ENCODE measurements around the gene UBE2C.

The UBE2C gene

GRCh38 chr20:45832619-45833018 is 20.2 kb downstream of the UBE2C start:
- in situ Hi-C loops (cut with MboI; ENCODE audit: low sequenced_read_pairs) = no loop called here

GRCh38 chr20:45833030-45833882 is 20.8 kb downstream of the UBE2C start, which contains the start of gene SNX21:
Gene SNX21 (plus strand): TSS chr20:45833799. CDS start chr20:45833920, 121 bp downstream.
- in situ Hi-C loops (cut with MboI; ENCODE audit: low sequenced_read_pairs) = no loop called here

GRCh38 chr20:45833883-45834796 is 21.7 kb downstream of the UBE2C start:
- in situ Hi-C loops (cut with MboI; ENCODE audit: low sequenced_read_pairs) = no loop called here

- in situ Hi-C loops (cut with MboI; ENCODE audit: low sequenced_read_pairs) = no loop called here
Observed at GRCh38 chr20:45834797-45835161, 22.3 kb downstream of the UBE2C start.

- in situ Hi-C loops (cut with MboI; ENCODE audit: low sequenced_read_pairs) = no loop called here
Observed at GRCh38 chr20:45835329-45835765, 22.9 kb downstream of the UBE2C start.

GRCh38 chr20:45835825-45836224 is 23.4 kb downstream of the UBE2C start:
- in situ Hi-C loops (cut with MboI; ENCODE audit: low sequenced_read_pairs) = no loop called here

GRCh38 chr20:45836841-45837240 is 24.4 kb downstream of the UBE2C start:
- in situ Hi-C loops (cut with MboI; ENCODE audit: low sequenced_read_pairs) = no loop called here

GRCh38 chr20:45840700-45841198 is 28.3 kb downstream of the UBE2C start:
- in situ Hi-C loops (cut with MboI; ENCODE audit: low sequenced_read_pairs) = no loop called here

- in situ Hi-C loops (cut with MboI; ENCODE audit: low sequenced_read_pairs) = no loop called here
Observed at GRCh38 chr20:45841407-45842129, 29.1 kb downstream of the UBE2C start.

GRCh38 chr20:45842169-45842812 is 29.8 kb downstream of the UBE2C start:
- in situ Hi-C loops (cut with MboI; ENCODE audit: low sequenced_read_pairs) = no loop called here

- in situ Hi-C loops (cut with MboI; ENCODE audit: low sequenced_read_pairs) = no loop called here
Observed at GRCh38 chr20:45843506-45843905, 31.1 kb downstream of the UBE2C start.

- in situ Hi-C loops (cut with MboI; ENCODE audit: low sequenced_read_pairs) = no loop called here
Observed at GRCh38 chr20:45845452-45845851, 33.0 kb downstream of the UBE2C start.

GRCh38 chr20:45848421-45848820 is 36.0 kb downstream of the UBE2C start:
- in situ Hi-C loops (cut with MboI; ENCODE audit: low sequenced_read_pairs) = no loop called here

GRCh38 chr20:45848969-45849582 is 36.6 kb downstream of the UBE2C start:
- in situ Hi-C loops (cut with MboI; ENCODE audit: low sequenced_read_pairs) = no loop called here

GRCh38 chr20:45850238-45850637 is 37.8 kb downstream of the UBE2C start:
- in situ Hi-C loops (cut with MboI; ENCODE audit: low sequenced_read_pairs) = no loop called here

- in situ Hi-C loops (cut with MboI; ENCODE audit: low sequenced_read_pairs) = no loop called here
Observed at GRCh38 chr20:45850926-45851325, 38.5 kb downstream of the UBE2C start.

- in situ Hi-C loops (cut with MboI; ENCODE audit: low sequenced_read_pairs) = no loop called here
Observed at GRCh38 chr20:45851501-45851900, 39.1 kb downstream of the UBE2C start.

- in situ Hi-C loops (cut with MboI; ENCODE audit: low sequenced_read_pairs) = no loop called here
Observed at GRCh38 chr20:45852326-45852725, 39.9 kb downstream of the UBE2C start.

- in situ Hi-C loops (cut with MboI; ENCODE audit: low sequenced_read_pairs) = no loop called here
Observed at GRCh38 chr20:45853484-45853883, 41.0 kb downstream of the UBE2C start.

Data from HL-60/S4 (cell line).